ENCODE measurements around the gene MTCL1. TPM values are rescaled to one million over a fixed set of nuclear protein-coding genes. Genes with fewer than 3 reads are reported as not detected.

The MTCL1 gene
- total and polyA plus RNA-seq, 9 donors, result 2.2 to 9.6 (median 6.5) TPM

DNA sequence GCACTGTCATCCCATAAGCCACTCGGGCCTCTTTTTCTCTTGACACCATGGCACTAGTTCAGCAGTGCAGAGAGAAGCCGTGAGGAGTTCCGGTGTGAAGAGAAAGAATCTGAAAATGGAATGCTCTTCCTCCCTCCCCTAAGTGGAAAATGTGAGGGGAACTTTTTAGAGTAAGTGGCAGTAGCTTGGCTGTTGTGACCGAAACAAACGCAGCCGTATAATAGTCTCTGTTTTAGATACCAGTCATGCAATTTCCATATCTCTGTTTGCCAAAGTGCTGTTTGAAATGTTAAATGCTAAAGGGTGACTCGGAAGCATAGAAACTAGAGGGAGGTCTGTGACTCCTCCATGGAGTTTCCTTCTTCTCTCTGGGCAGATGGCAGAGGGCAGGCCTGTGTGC lies 122.9 kb downstream of the MTCL1 start:
- intact Hi-C loops (cut with DNase I), result no loop called here
- Histone ChIP-seq H3K27me3 (no peaks in the 10 kb centered on the region), H3K9me3 (no peaks in the 10 kb centered on the region), H3K4me1 (ENCODE audit: insufficient read depth) (no peaks in the 10 kb centered on the region), H3K27ac (no peak overlapping the region), H3K4me3 (no peak overlapping the region), H3K36me3 (no peaks in the 10 kb centered on the region)
- 83 to 88% (median 84%) methylated on average over 7 of the region's 7 CpGs for WGBS, 3 donors
- DNase-seq, result no peak
- TF ChIP-seq POLR2A (IDR thresholded peaks at IDR 0.05) (no peak), EP300 (IDR thresholded peaks at IDR 0.05) (no peak)

GRCh38 chr18:8828798-8829197 lies 123.4 kb downstream of the MTCL1 start:
- no peak overlapping the region for H3K4me3 ChIP-seq
- TF ChIP-seq CTCF (IDR thresholded peaks at IDR 0.05), result no peak
- no peak for TF ChIP-seq EP300 (IDR thresholded peaks at IDR 0.05)
- no peak for TF ChIP-seq POLR2A (IDR thresholded peaks at IDR 0.05)
- no peaks in the 10 kb centered on the region for H3K36me3 ChIP-seq
- H3K27me3 ChIP-seq, result no peaks in the 10 kb centered on the region
- H3K9me3 ChIP-seq, result no peaks in the 10 kb centered on the region
- H3K27ac ChIP-seq, result no peak overlapping the region
- no peaks in the 10 kb centered on the region for H3K4me1 ChIP-seq (ENCODE audit: insufficient read depth)
- WGBS, 3 donors, result 76 to 88% (median 78%) methylated on average over 10 of the region's 10 CpGs
- intact Hi-C loops (cut with DNase I), result no loop called here
- DNase-seq, result no peak

GRCh38 chr18:8830067-8831060 lies 125.0 kb downstream of the MTCL1 start:
- Histone ChIP-seq H3K36me3 (no peaks in the 10 kb centered on the region), H3K9me3 (no peaks in the 10 kb centered on the region), H3K4me1 (ENCODE audit: insufficient read depth) (no peaks in the 10 kb centered on the region), H3K4me3 (no peak overlapping the region), H3K27ac (no peak overlapping the region), H3K27me3 (no peaks in the 10 kb centered on the region)
- TF ChIP-seq POLR2A (IDR thresholded peaks at IDR 0.05) (no peak), EP300 (IDR thresholded peaks at IDR 0.05) (no peak), CTCF (IDR thresholded peaks at IDR 0.05) (no peak)
- 92 to 96% (median 94%) methylated on average over 16 of the region's 16 CpGs for WGBS, 3 donors
- intact Hi-C loops (cut with DNase I), result no loop called here
- no peak for DNase-seq

DNA sequence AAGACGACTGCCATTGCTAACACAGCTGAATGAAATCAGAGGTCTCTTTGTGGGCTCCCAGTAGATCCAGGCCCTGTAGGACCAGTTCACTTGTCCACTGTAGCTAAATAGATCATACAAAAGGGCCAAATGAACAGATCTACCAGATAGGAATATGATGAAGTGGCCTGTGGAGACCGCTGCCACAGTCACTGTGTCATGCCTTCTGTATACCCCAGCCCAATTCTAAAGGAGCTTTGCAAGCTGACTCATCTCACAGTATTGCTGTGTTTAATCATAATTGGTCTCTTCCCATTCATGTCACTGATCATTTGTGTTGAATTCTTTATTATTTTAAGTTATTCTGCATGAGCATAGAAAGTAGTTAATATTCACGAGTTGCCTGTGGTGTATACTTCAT lies 125.8 kb downstream of the MTCL1 start:
- Histone ChIP-seq H3K4me1 (ENCODE audit: insufficient read depth) (no peaks in the 10 kb centered on the region), H3K4me3 (no peak overlapping the region), H3K27ac (no peak overlapping the region), H3K9me3 (no peaks in the 10 kb centered on the region), H3K36me3 (no peaks in the 10 kb centered on the region), H3K27me3 (no peaks in the 10 kb centered on the region)
- no peak for DNase-seq
- TF ChIP-seq EP300 (IDR thresholded peaks at IDR 0.05) (no peak), CTCF (IDR thresholded peaks at IDR 0.05) (no peak), POLR2A (IDR thresholded peaks at IDR 0.05) (no peak)
- intact Hi-C loops (cut with DNase I), result no loop called here
- WGBS, 3 donors, result 69 to 70% (median 70%) methylated on average over 3 of the region's 3 CpGs

GRCh38 chr18:8831531-8831930 lies 126.2 kb downstream of the MTCL1 start:
- H3K9me3 ChIP-seq, result no peaks in the 10 kb centered on the region

More at GRCh38 chr18:8831531-8831930, 126.2 kb downstream of the MTCL1 start:
- Histone ChIP-seq H3K4me1 (ENCODE audit: insufficient read depth) (no peaks in the 10 kb centered on the region), H3K27ac (no peak overlapping the region), H3K4me3 (no peak overlapping the region), H3K27me3 (no peaks in the 10 kb centered on the region), H3K36me3 (no peaks in the 10 kb centered on the region)
- WGBS, 3 donors, result 76 to 87% (median 84%) methylated on average over 14 of the region's 14 CpGs
- no peak for TF ChIP-seq POLR2A (IDR thresholded peaks at IDR 0.05)
- no peak for TF ChIP-seq CTCF (IDR thresholded peaks at IDR 0.05)
- no peak for TF ChIP-seq EP300 (IDR thresholded peaks at IDR 0.05)
- intact Hi-C loops (cut with DNase I), result no loop called here
- DNase-seq, result no peak

Data from ovary (tissue), 9 donors.